Inferior parietal cortex (tissue), 1 donor: ENCODE results near the gene TAF4B.
"Not testable (repeated sequence)": the region's sequence is repeated elsewhere in the genome, so short reads cannot be mapped to it uniquely, and the experiment has no call there.

ENCODE experiments used
- DNase-seq: peaks from one replicate; pipeline ENCODE4 v3.0.0-alpha.2; 2016; ENCODE audit errors: extremely low spot score

TAF4B gene

GRCh38 chr18:26429535-26430226 is 203.4 kb downstream of the TAF4B start:
- no peak for DNase-seq

- no peak for DNase-seq
Observed at GRCh38 chr18:26432651-26433424, 206.6 kb downstream of the TAF4B start.

- no peak for DNase-seq
Observed at GRCh38 chr18:26434887-26435286, 208.6 kb downstream of the TAF4B start.

GRCh38 chr18:26435415-26436095 is 209.3 kb downstream of the TAF4B start:
- DNase-seq, result no peak

- no peak for DNase-seq
Observed at GRCh38 chr18:26436176-26437051, 210.2 kb downstream of the TAF4B start.

GRCh38 chr18:26437634-26438033 is 211.4 kb downstream of the TAF4B start:
- DNase-seq, result not testable (repeated sequence)

GRCh38 chr18:26438980-26439379 is 212.7 kb downstream of the TAF4B start:
- DNase-seq, result no peak

- no peak for DNase-seq
Observed at GRCh38 chr18:26439537-26439936, 213.3 kb downstream of the TAF4B start.

GRCh38 chr18:26440644-26441043 is 214.4 kb downstream of the TAF4B start:
- no peak for DNase-seq
